NK-92 (cell line): ENCODE data around the gene ENOX1.

Source experiments
- DNase-seq: peaks from one replicate; lab custom pipeline; 2025; ENCODE audit not compliant: unreplicated experiment; lab: John Stamatoyannopoulos, UW

ENOX1 gene

GRCh38 chr13:43785650-43786471 lies 911 bp downstream of the ENOX1 start:
- no peak for DNase-seq

GRCh38 chr13:43785261-43785649 lies 1.5 kb downstream of the ENOX1 start:
- no peak for DNase-seq

- DNase-seq = no peak
Observed at GRCh38 chr13:43784496-43784895, 2.3 kb downstream of the ENOX1 start.

- DNase-seq = no peak
Observed at GRCh38 chr13:43783820-43784219, 3.0 kb downstream of the ENOX1 start.

- no peak for DNase-seq
Observed at GRCh38 chr13:43782686-43783085, 4.1 kb downstream of the ENOX1 start.

- DNase-seq = no peak
Observed at GRCh38 chr13:43780666-43781065, 6.1 kb downstream of the ENOX1 start.

GRCh38 chr13:43776501-43777079 lies 10.2 kb downstream of the ENOX1 start:
- no peak for DNase-seq

GRCh38 chr13:43776006-43776405 lies 10.8 kb downstream of the ENOX1 start:
- no peak for DNase-seq

- no peak for DNase-seq
Observed at GRCh38 chr13:43773602-43774001, 13.2 kb downstream of the ENOX1 start.

- DNase-seq = no peak
Observed at GRCh38 chr13:43770871-43771270, 15.9 kb downstream of the ENOX1 start.

- no peak for DNase-seq
Observed at GRCh38 chr13:43769529-43769928, 17.2 kb downstream of the ENOX1 start.

- no peak for DNase-seq
Observed at GRCh38 chr13:43767341-43767931, 19.3 kb downstream of the ENOX1 start.

GRCh38 chr13:43766725-43767124 lies 20.0 kb downstream of the ENOX1 start:
- DNase-seq = no peak

- no peak for DNase-seq
Observed at GRCh38 chr13:43764349-43764748, 22.4 kb downstream of the ENOX1 start.

- no peak for DNase-seq
Observed at GRCh38 chr13:43763143-43763759, 23.5 kb downstream of the ENOX1 start.

- DNase-seq = no peak
Observed at GRCh38 chr13:43761616-43762315, 25.0 kb downstream of the ENOX1 start.

GRCh38 chr13:43760257-43760656 lies 26.5 kb downstream of the ENOX1 start:
- DNase-seq = no peak

GRCh38 chr13:43758834-43759233 lies 27.9 kb downstream of the ENOX1 start:
- no peak for DNase-seq

GRCh38 chr13:43757266-43757665 lies 29.5 kb downstream of the ENOX1 start:
- no peak for DNase-seq

GRCh38 chr13:43755844-43756243 lies 30.9 kb downstream of the ENOX1 start:
- no peak for DNase-seq

- no peak for DNase-seq
Observed at GRCh38 chr13:43751624-43752023, 35.1 kb downstream of the ENOX1 start.
